Measurements from ENCODE around the gene CDC5L.

Gene CDC5L

DNA sequence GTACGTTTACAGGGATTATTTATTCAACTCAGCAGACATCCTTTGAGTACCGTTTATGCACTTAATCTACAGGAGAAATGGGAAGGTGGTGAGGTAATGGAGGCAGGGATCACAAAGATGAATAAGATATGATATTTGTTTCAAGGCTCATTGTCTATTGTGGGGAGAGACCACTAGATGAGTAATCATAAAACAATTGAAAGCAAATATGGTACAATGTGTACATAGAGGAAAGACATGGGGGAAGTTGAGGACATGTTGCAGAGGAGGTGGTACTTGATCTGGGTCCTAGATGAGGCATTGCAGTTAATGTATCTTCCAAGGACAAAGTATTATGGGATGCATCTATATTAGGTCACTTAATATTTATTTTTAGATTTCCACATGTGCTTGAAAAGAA is 13.7 kb upstream of the CDC5L start:
- DNase-seq (ENCODE audit: low spot score) = no peak

DNA sequence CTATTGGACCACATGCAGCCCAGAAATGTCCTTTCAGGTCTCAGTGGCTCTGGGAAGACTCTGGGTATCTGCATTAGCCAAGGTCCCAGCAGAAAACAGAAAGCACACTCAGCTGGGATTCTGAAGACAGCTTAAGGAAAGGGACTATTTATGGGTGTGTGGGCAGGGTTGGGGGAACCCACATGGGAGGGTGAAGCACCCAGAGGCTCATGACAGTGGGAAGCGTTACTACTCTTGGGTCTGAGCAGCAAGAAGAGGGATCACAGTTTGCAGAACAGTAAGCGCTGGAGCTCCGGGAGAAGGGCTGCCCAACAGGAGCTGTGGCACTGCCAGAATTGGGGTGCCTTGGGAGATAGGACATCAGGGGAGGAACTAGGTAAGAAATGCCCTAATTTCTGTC is 12.4 kb upstream of the CDC5L start:
- DNase-seq (ENCODE audit: low spot score) = no peak

DNA sequence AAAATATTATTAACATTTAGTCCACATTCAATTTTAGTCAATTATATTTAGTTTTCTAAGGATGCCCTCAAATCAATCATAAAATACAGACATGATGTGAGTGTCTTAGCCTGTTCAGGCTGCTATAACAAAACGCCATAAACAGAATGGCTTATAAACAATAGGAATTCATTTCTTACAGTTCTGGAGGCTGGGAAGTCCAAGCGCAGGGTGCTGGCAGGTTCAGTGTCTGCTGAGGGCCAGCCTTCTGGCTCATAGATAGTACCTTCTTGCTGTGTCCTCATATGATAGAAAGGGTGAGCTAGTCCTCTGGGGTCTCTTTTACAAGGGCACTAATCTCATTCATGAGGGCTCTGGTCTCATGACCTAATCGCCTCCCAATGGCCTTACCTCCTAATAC is 10.0 kb upstream of the CDC5L start:
- DNase-seq (ENCODE audit: low spot score) = no peak

DNA sequence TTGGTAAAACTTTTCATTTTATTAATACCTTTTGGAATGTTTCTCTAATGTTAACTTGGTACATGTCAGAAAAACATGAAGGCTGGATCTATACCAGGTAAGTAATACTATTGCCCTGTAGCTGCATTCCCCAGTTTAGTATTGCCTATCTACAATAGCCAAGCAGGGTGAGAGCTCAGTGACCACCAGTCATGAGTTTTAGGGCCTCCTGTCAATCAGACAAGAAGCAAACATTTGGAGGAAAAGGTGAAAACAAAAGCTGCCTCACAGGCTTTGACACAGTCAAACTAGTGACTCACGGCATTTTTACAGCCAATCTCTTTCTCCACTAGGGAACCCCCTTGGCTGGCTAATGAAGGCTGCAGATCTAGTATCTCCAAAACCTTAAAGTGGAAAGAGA is 9.5 kb upstream of the CDC5L start:
- DNase-seq (ENCODE audit: low spot score) = no peak

DNA sequence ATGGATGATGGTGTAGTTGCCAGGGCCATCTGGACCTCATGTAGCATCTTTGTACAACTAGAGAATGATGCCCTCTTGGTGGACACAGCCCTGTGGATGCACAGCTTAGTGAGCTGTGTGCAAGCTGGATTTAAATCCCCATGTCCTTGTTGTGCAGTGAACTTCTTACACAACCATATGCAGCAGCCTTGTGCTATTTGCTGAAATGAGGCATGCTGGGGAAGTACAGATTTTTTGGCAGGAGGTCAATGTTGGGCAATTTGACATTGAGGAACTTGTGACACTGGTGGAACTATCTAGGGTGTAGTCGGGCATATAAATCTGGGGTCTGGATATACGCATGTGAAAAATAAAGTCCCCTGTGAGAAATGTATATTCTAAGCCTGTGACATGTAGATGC is 5.8 kb upstream of the CDC5L start:
- DNase-seq (ENCODE audit: low spot score) = no peak

DNA sequence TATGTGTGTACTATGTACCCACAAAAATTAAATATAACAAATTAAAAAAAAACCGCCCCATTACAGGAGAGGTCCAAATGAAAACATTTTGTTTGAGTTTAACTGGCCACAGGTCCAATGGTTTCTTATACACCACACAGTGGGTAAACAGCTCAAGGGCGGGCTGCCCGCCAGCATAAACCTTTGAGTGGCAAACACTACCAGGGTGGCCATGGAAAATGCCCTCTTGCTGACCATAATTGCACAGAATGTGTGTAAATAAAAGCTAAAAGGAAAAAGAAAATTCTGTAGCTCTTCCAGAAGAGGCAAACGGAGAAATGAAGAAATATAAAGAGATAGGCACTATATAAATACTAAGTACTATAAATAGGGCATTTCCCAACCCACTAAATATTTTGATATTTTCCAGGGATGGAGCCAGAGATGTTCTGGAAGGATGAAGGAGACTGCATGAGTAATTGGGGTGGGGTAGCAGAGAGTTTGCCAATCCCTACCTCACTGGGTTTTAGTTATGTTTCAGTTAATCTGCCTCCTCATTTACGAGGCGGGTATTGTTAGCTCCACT is 1.1 kb upstream of the CDC5L start:
- DNase-seq (ENCODE audit: low spot score) = no peak

DNA sequence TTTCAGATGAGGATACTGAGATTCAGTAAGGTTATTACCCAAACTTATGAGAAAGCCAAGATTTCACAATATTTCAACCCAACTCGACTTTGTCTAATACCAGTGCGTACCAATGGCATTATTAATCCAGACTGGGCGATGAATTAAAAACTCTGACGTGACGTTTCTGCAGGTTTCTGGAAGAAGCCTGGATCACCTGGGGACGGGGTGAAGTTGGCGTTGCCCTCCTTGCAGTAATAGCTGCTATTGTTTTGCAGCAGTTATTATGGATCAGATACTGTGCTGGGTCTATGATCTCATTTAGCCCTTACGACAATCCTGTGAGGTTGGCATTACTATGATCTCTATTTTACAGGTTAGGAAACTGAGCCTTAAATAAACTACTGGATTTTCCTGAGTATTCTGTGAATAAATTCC is 569 bp upstream of the CDC5L start:
- no peak for DNase-seq (ENCODE audit: low spot score)

DNA sequence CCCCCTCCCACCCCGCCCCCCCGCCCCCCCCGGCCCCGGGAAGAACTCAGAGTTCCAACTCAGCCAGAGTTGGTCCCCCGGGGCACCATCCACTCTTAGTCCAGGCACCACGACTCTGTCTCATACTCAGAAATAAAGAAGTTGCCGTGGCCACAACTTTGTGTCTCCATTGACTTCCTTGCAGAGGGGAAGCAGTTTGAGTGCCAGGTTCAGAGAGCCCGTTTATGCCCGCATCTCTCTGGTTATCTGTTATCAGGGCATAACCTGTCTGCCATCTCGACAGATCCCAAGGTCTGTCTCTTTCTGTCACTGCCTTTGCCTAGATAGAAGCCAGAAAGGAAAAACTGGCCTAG is 605 bp downstream of the CDC5L start:
- no peak for DNase-seq (ENCODE audit: low spot score)

DNA sequence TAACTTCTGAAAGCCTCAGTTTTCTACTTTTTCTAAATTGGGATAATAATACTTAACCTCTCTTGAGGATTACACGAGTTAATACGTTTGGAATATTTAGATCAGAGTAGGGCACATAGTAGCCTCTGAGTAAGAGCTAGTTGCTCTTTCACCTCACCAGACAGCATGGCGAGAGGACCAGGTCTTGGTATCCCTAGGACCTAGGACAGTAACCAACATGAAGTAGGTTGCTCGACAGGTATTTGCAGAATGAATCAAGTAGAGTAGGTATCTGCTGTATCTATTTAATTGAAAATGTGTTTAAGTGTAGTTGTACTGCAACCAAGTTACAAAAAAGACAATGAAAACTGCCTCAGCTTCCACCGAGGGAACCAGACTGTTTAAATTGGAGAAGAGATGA is 1.4 kb downstream of the CDC5L start:
- no peak for DNase-seq (ENCODE audit: low spot score)

DNA sequence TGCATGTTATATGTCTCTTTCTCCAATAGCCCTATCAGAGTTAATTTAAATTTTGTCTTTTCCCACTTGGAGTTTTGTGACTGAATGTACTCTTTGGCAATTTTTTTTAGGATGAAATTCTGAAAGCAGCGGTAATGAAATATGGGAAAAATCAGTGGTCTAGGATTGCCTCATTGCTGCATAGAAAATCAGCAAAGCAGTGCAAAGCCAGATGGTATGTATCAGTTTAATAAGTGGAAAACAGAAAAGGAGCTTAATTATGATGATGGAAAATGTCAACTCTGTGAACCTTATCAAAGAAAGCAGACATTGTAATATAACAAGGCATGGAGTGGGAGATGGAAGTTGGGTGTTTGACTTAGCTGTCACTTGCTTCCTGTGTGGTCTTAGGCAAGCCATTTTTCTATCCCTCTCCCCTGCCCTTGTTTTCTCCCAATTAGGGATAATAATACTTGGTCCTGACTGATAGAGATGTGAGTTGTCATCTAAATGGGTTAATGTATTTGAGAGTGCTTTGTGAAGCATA is 2.7 kb downstream of the CDC5L start:
- DNase-seq (ENCODE audit: low spot score) = no peak

DNA sequence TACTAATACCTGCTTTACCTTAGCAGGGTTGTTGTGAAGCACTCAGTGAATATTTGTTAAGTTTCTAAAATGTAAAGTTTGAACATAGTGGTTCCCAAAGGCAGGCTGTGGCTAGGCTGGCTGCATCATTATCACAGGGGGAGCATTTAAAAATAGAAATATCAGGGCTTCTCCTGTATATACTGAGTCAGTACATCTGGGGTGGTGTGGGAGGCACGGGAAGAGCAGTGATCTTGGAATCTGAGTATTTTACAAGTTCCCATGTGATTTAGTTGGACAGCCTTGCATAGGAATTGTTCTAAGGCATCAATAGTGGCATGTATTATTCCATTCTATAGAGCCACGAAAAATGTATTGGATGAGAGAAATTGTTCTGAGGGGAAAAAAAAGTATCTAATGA is 8.0 kb downstream of the CDC5L start:
- DNase-seq (ENCODE audit: low spot score) = no peak

DNA sequence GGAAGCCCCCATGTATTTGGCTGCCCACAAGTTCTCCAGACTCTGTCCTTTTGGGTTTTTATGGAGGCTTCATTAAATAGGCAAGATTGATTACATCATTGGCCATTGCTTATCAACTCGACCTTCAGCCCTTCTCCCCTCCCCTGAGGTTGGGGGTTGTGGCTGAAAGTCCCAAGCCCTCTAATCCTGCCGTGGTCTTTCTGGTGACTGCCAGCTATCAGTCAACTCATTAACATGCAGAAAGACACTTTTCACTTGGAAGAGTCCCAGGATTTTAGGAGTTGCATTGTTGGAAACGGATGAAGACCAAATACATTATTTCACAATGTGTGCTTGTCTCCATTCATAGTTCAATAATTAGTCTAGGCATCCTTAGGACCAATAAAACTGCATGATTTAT is 9.5 kb downstream of the CDC5L start:
- DNase-seq (ENCODE audit: low spot score) = no peak

DNA sequence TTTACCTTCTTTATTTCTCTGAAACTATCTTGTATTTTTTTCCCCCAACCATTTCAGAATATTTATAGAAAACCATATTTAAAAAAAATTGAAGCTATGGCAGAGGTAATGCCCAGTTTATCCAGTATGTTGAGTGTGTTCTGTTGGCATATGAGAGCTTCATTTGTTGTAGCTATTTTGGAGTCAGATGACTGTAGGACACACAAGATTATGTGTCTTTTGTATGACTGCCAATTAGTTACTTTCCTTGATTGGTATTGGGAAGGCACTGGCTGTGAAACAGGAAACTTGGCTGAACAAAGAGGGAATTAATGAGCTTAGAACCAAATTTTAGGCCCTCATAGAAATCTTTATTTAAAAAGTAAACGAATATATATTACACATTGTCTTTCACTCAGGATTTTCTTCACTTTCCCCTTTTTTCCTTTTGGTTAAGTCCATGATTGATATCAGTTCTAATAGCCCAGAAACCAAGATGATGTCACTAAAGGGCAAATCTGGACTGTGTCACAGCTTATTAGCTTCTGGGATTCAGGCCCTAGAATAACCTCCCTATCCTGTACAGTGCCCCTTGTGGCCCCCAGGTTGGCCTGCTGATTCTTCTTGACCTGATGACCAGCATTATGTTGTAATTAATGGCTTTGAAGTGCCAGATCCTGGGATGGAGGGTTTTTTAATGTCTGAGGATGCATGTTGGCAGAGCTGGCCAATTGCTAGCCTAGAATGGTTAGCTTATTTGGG is 10.1 kb downstream of the CDC5L start:
- DNase-seq (ENCODE audit: low spot score) = no peak

DNA sequence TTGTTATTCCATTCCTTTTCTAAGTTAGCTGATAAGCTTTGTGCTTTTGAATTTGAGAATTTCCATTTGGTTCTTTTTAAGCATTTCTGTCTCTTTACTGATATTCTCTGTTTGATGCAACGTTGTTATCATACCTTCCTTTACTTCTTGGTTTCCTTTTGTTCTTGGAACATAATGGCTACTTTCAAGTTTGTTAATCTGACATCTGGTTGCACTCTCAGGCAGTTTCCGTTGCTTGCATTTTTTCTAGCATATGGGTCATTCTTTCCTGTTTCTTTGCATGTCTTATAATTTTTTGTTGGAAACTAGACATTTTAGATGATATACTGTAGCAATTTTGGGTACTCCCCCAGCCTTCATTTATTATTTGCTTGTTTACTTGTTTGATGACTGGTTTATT is 12.5 kb downstream of the CDC5L start:
- no peak for DNase-seq (ENCODE audit: low spot score)

DNA sequence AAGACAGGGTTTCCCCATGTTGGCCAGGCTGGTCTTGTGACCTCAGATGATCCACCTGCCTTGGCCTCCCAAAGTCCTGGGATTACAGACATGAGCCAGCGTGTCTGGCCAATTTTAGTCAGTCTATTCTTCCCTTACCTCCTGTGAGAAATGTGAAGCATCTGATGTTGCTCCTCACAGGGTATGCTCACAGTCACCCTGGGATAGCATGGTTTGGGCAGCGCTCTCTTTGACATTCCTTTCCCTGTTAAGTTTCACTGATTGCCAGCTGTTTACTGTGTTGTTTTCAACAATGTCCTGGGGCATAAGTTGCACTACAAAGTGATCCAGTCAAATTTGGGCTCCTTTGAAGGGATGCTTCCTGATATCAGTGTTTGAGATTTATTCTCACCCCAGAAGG is 13.1 kb downstream of the CDC5L start:
- DNase-seq (ENCODE audit: low spot score) = no peak

DNA sequence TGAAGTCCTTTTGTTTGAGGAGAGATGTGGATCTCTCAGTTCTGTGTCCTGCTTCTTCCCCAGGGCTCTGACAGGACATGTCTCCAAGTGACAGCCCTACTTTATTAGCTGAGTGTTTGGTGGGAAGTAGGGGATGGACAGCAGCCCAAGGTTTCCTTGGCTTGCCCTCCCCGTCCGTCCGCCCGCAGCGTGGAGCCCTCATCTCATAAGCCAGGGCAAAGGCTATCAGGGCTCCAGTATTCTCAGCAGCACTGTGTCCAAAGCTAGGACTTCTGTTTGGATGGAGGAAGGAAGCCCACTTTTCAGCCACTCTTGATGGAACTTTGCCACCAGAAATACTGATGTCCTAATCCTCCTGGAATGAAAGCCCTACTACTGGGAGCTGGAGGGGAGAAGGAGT is 13.6 kb downstream of the CDC5L start:
- no peak for DNase-seq (ENCODE audit: low spot score)

DNA sequence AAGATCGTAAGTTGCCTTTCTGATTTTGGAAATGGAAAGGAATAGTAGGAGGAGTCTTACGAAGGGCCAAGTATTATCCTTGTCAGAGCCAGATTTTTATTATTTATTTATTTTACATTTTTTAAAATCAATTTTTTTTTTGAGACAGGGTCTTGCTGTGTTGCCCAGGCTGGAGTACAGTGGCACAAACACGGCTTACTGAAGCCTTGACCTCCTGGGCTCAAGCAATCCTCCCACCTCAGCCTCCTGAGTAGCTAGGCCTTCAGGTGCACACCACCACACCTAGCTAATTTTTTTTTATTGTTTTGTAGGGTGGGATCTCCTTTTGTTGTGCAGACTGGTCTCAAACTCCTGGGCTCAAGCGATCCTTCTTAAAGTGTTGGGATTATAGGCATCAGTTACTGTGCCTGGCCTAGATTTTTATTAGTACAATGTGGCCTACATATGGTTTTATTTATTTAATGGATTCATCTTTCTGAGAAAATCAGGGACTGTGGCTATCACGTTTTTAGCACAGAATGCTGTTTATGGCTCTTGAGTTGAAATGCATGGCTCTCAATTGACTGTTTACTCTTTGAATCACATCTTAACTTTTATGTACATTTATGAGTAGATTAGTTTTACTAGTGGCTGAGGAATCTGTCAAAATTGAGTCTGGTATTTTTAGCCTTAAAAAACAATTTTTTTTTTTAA is 16.7 kb downstream of the CDC5L start:
- DNase-seq (ENCODE audit: low spot score) = no peak

DNA sequence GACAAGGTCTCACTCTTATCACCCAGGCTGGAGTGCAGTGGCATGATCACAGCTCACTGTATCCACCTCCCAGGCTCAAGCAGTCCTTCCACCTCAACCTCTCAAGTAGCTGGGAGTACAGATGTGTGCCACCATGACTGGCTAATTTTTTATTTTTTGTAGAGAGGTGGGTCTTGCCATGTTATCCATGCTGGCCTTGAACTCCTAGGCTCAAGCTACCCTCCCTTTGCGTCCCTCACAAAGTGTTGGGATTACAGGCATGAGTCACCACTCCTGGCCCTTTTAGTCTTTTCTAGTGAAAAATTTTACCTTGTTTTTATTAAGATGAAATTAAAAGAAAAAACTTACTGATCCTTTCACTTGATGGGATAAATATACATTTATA is 17.2 kb downstream of the CDC5L start:
- no peak for DNase-seq (ENCODE audit: low spot score)

DNA sequence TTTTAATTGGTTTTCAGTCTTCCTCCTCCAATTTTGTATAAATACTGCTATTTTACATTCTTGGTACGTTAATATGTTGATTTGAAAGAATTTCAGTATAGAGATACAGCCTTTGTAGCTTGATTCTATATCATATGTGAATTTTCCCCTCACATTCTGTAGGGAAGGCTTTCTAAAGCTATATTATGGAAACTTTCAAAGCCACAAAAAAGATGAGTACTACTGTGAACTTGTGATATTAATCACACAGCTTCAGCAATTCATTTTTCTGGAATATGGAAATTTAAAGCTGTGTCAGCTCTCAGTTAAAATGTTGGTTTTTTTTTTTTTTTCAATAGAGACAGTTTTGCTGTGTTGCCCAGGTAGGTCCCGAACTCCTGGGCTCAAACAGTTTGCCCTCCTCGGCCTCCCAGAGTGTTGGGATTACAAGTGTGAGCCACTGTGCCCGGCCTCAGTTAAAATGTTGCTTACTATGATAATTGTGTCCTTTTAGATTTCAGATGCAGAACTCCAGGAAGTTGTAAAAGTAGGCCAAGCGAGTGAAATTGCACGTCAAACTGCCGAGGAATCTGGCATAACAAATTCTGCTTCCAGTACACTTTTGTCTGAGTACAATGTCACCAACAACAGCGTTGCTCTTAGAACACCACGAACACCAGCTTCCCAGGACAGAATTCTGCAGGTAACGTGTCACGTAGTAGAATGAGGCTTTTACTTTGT is 20.6 kb downstream of the CDC5L start:
- no peak for DNase-seq (ENCODE audit: low spot score)

DNA sequence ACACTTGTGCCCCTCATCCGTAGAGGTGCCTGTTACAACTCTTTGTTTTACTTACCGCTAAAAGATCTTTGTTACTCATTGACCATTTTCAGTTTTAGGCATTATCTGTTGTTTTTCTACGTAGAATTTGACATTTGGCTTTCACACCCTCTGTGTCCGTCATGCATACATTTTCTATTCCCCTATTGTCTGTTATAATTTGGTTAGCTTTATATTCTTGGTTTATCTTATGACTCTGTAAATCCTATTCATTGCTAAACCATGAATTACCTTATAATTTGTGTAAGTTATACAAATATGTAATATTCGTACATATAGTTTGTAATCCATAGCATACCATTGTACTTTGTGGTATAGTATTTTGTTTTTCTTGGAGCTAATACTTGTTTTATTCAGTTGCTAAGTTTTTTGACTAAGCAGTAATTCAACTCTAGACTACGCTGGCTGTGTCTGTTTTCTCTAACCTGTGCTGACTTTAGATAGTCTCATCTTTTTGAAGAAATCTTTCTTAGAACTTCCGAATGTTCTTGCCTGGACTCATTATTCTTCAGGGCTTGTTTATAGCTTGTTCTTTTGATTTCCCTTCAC is 21.8 kb downstream of the CDC5L start:
- DNase-seq (ENCODE audit: low spot score) = no peak

DNA sequence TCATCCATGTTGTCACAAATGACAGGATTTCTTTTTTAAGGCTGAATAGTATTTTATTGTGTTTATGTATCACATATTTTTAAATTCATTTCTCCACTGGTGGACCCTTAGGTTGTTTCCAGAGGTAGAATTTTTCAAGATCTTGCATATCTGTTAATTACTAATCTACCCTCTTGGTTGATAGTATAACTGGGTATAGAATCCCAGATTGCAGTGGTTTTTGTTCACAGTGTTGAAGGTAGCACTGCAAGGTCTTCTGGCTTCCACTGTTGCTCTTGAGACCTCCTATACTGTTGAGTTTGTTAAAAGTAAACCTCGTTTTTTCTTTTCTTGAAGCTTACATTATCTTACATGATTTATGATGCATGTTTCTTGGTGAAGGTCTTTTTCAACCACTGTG is 22.9 kb downstream of the CDC5L start:
- DNase-seq (ENCODE audit: low spot score) = no peak

DNA sequence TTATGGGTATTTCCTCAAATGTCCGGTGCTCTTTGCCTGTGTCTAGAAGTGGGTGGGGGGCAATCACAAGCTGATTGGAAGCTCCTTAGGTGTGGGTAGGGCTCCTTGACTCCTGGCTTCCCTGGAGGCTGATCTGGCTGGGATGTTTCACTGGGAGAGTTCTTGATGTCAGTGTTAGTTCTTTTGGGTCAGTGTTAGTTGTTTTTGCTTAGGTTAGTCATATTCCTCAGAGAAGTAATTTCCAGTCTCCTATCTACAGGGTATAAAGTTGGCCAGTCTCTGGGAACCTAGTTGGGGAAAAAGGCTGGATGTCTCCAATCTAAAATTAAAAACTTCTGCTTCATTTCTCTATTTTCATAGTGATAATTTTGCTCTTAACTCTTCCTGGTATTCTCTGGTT is 23.6 kb downstream of the CDC5L start:
- DNase-seq (ENCODE audit: low spot score) = no peak

DNA sequence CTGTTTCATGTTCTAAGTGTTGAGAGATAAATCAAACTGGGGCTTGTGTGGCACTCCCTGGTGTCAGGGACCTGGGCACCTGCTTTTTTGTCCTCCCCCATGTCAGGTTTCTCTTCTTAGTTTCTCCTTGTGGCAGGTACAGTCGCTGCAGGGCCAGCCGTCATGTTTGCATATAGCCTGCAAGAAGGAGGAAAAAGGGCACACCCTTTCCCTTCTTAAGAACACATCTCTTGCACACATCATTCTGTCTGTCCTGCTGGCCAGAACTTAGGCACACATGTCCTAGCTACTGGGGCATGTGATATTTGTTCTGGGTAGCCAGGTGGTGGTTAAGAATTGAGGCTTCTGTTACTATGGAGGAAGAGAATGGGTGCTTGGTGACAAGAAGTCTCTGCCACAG is 27.9 kb downstream of the CDC5L start:
- no peak for DNase-seq (ENCODE audit: low spot score)

Data from left forelimb (tissue), 1 donor.